T1000 (cell line): Measurements from ENCODE around the gene MSANTD2.

Source experiments
- DNase-seq: peaks from one replicate; lab custom pipeline; 2025; ENCODE audit warnings: mixed read lengths; lab: John Stamatoyannopoulos, UW

Gene MSANTD2

GRCh38 chr11:124800226-124800929 is at the start of gene MSANTD2:
TSS of gene MSANTD2 (minus strand) at chr11:124800406. CDS start at chr11:124800380, 26 bp downstream.
- peak; percentile 60 for DNase-seq

GRCh38 chr11:124846070-124846673 is 46.0 kb upstream of the MSANTD2 start:
- DNase-seq: no peak

GRCh38 chr11:124844664-124845079 is 44.5 kb upstream of the MSANTD2 start:
- DNase-seq: no peak

DNA sequence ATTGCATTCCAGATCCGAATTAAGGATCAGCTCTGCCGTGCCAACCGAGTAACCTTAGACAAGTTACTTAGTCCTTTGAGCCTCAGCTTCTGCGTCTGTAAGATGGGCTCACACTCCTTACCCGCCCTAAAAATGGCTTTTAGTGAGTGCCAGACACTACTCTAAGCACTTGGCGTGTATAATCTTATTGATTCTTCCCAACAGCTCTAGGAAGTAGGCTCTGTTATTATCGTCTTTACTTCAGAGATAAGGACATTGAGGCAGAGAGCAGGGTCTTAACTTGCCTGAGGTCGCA is 43.4 kb upstream of the MSANTD2 start:
- no peak for DNase-seq

GRCh38 chr11:124842305-124842704 is 42.1 kb upstream of the MSANTD2 start:
- DNase-seq: no peak

DNA sequence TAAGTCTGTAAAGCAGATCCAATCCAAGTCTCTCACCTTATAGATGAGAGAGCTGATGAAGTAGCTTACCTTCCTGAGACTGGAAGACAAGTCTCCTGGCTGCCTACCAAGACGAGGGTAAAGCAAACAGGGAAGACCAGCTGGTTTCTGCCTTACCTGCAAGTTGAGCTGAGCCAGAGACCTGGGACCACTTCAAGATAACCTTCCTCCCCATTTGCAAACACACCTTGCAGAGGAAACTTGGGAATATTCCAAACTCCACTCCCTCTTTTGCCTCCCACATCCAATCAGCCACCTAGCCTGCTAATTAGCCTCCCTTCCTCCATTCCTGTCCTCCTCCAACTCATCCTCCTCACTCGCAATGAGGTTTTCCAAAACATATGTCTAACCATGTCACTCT is 41.6 kb upstream of the MSANTD2 start:
- no peak for DNase-seq

DNA sequence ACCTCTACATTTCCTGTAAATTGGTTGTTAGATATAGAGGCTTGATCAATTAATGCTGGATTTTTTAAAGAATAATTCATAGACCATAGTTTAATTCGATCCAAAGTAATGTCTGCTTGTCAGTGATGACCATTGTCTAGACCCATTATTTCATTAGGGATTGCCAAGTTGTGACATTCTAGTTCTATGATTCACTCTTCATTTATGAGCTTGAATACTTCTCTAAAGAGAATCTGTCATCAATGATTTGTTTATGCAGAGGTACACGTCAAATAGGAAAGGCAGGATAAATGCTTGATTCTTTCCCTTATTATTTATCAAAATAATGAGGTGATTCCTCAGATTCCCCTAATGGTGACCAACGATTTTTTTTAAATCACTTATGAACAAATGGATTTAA is 41.0 kb upstream of the MSANTD2 start:
- no peak for DNase-seq

DNA sequence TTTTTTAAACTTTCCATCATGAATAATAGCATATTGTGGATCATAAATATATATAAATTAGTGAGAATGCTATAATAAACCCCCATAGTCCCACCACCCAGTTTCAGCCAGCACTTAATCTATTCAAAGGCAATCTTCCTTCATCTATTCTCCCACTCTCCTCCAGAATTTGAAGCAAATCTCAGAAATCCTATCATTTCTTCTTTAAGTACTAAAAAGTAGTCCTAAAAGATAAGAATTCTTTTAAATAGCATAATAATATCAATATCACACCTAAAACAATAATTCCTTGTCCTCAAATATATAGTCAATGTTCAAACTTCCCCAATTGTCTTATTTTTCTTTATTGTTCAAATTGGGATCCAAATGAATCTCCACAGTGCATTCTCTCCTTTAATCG is 40.5 kb upstream of the MSANTD2 start:
- no peak for DNase-seq

- no peak for DNase-seq
These were observed 39.9 kb upstream of the MSANTD2 start for GRCh38 chr11:124839972-124840621.

DNA sequence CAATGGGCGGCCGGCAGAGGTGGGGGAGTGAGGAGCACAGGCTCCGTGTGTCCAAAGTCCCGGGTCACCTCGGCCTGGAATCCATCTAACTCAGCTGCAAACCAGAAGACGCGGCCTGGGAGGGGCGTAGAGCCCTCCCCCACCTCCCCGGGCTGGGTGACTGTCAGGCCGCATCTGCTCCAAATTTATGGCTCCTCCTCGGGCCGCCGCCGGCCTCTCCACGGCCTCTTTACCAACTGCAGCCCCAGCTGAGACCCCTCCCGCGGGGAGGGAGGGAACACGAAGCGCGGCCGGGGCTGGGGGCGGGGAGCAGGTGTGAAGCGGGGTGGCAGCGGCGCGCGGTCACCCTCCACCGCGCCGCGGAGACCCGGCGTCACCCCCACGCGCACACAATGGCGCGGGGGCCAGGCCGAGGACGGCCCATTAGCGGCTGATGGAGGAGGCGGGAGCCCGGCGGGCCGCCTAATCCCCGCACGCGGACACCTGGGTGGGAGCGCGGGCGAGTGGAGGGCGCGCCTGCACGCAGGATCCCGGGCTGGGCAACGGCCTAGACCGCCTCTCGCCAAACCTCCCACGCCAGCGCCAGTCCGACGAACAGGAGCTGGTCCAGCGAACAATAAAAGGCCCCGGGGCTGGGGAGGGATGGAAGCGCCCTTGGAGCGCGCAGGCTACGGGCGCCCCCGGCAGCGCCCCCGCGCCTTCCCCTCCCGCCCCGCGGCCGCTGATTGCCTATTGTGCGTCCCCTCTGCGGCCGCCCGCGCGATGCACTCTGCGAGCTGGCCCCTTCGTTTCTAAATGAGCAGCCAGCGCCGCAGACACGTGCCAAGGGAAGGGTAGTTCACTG is 39.1 kb upstream of the MSANTD2 start:
- DNase-seq: no peak

GRCh38 chr11:124838805-124839127 is 38.6 kb upstream of the MSANTD2 start:
- DNase-seq: no peak

DNA sequence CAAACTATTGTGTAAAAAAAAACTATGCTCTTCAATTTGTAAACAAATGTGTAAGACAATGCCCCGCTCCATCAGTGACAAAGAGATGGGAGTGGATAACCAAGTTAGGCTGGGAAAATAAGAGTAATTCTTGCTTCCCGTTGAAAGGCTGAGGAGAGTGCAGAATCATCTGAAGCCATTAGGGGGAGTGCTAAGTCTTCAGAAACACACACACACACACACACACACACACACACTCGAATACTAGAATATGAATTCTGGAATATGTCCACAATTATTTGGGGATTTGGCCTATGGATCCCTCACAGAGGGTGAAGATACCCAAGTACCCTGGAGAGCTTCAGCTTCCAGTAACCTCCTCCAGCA is 37.3 kb upstream of the MSANTD2 start:
- DNase-seq: peak; percentile 15

GRCh38 chr11:124835918-124836317 is 35.7 kb upstream of the MSANTD2 start:
- no peak for DNase-seq

DNA sequence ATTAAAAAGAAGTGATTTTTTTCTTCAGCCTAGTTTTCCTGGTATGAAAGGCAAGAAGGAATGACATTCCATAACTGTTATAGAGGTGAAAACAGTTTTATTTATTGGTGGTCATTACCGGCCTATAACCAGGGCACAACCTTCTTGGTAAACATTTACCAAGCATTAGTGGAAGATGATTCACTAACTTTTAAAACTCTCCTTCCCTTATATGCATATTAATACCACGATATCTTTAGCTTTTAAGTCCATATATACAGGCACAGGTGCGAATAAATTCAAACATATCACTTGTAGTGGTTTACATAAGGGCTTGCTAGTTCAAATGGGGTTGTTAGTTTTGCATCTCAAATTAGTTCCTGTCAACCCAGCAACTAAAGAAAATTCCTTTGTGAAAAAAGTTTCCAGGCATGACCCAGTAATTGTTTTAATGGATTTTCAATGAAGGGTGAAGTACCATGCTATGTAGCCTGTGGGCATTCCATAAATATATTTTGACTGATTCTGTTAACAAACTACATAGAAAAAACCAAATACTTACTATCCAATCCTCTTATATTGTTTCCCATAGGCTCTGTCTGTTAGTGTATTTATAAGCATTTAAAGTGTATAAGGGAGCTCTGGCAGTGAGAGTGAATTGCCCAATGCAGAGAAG is 34.4 kb upstream of the MSANTD2 start:
- no peak for DNase-seq

DNA sequence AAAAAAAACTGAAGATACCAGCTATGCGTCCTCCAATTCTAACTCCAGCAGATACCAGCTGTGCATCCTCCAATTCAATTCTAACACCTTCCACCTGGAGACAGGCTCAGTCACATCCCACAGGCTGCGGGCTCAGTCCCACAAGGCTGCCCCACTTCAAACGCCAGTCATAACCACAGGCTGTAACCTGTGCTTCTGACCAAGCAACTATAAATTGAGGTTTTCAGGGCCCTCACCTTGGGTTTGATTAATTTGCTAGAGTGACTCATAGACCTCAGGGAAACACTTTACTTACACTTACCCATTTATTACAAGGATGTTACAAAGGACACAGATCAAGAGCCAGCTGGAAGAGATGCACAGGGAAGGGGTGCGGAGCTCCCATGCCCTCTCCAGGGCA is 32.4 kb upstream of the MSANTD2 start:
- DNase-seq: no peak

GRCh38 chr11:124831897-124832296 is 31.7 kb upstream of the MSANTD2 start:
- DNase-seq: no peak

- DNase-seq: no peak
These were observed 30.5 kb upstream of the MSANTD2 start for GRCh38 chr11:124830749-124831148.

- no peak for DNase-seq
These were observed 29.8 kb upstream of the MSANTD2 start for GRCh38 chr11:124829986-124830385.

GRCh38 chr11:124825876-124826275 is 25.7 kb upstream of the MSANTD2 start:
- DNase-seq: no peak

GRCh38 chr11:124823512-124824376 is 23.5 kb upstream of the MSANTD2 start:
- no peak for DNase-seq

DNA sequence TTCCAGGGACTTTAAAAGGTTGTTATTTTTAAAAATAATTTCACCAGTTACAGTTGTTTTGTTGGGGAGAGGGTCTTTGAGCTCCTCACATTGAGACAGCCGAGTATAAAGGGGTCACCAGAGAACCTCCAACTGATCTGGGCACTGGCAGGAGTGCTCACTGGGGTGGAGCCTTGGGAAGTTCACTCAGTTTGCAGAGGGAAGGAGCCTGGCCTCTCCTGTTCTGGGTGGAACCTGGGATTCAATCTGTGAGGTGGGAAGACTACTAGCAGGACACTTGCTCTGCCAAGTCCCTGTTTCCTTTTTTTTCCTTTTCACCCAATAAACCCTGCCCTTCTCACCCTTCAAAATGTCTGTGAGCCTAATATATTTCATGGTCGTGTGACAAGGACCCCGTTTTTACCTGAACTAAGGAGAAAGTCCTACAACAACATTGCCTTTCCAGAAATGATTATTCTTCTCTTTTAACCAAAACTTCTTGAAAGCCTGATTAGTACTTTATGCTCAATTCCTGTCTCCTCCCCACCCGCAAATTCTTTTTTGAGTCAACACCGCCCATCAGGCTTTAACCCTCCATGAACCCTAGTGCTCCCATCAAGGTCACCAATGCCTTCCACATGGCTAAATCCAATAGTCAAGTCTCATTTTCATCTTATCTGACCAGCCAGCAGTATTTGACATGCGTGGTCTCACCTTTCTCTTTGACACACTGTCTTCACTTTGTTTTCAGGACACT is 22.0 kb upstream of the MSANTD2 start:
- DNase-seq: no peak
